PFSK-1 (cell line): Measurements from ENCODE around the gene SH3YL1.

Experiments
- FOXP2 ChIP-seq: optimal IDR thresholded peaks from 2 replicates; pipeline ENCODE3; 2011; ENCODE audit warnings: borderline replicate concordance, control low read depth, inconsistent platforms; ENCODE audit not compliant: insufficient read depth; ENCODE audit errors: extremely low read length, extremely low read depth
- POLR2AphosphoS5 ChIP-seq: IDR thresholded peaks from 2 replicates; pipeline ENCODE4 v1.6.1; 2012; ENCODE audit warnings: low read depth, mild to moderate bottlenecking, control low read depth, low read length, moderate library complexity
- SIN3A ChIP-seq: IDR thresholded peaks from 2 replicates; pipeline ENCODE4 v1.6.1; 2012; ENCODE audit warnings: mild to moderate bottlenecking, low read length, moderate library complexity, borderline replicate concordance; ENCODE audit not compliant: insufficient read depth
- TAF1 ChIP-seq: IDR thresholded peaks from 2 replicates; pipeline ENCODE4 v1.6.1; 2012; ENCODE audit warnings: low read length, control low read depth, borderline replicate concordance; ENCODE audit not compliant: insufficient read depth
- TF ChIP-seq, protein P1 (sequence below), 2 experiments: IDR thresholded peaks; 2 replicates each; pipeline versions ENCODE4 v1.6.1 to v1.8.0; 2011 to 2012; ENCODE audit warnings: low read depth in 2 of 2, low read length in 2 of 2, control low read depth in 1 of 2, inconsistent platforms in 1 of 2, mild to moderate bottlenecking in 1 of 2, moderate library complexity in 1 of 2; ENCODE audit not compliant: insufficient read depth in 1 of 2

DNA sequence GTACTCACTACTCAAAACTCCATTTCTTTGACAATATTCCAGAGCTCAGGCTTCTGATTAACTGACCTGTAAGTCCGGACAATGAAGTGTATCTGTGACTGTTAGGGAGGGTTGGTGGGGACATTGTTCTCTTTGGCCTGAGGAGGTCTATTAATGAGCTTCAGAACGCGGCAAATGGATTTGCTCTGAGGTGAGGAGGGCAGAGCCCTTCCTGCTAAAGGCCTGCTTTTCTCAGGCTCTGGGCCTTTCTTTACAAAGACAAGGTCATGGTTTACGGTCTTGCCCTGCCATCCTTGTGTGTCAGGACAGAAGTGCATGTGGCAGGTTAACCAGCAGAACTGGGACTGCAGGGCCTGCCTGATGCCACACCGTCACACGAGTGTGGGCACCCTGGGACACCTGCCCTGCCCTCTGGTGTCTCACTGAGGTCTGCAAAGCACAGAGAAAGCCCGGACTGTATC is 16.8 kb upstream of the SH3YL1 start:
- TF ChIP-seq, protein P1, sequence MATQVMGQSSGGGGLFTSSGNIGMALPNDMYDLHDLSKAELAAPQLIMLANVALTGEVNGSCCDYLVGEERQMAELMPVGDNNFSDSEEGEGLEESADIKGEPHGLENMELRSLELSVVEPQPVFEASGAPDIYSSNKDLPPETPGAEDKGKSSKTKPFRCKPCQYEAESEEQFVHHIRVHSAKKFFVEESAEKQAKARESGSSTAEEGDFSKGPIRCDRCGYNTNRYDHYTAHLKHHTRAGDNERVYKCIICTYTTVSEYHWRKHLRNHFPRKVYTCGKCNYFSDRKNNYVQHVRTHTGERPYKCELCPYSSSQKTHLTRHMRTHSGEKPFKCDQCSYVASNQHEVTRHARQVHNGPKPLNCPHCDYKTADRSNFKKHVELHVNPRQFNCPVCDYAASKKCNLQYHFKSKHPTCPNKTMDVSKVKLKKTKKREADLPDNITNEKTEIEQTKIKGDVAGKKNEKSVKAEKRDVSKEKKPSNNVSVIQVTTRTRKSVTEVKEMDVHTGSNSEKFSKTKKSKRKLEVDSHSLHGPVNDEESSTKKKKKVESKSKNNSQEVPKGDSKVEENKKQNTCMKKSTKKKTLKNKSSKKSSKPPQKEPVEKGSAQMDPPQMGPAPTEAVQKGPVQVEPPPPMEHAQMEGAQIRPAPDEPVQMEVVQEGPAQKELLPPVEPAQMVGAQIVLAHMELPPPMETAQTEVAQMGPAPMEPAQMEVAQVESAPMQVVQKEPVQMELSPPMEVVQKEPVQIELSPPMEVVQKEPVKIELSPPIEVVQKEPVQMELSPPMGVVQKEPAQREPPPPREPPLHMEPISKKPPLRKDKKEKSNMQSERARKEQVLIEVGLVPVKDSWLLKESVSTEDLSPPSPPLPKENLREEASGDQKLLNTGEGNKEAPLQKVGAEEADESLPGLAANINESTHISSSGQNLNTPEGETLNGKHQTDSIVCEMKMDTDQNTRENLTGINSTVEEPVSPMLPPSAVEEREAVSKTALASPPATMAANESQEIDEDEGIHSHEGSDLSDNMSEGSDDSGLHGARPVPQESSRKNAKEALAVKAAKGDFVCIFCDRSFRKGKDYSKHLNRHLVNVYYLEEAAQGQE (IDR thresholded peaks at IDR 0.05; ENCODE audit: insufficient read depth in 1 of 2, low read depth in 2 of 2, low read length in 2 of 2) = no peak
- TF ChIP-seq TAF1 (no peak), POLR2AphosphoS5 (no peak), SIN3A (no peak), FOXP2 (no peak)
